Activated CD8-positive, alpha-beta memory T cell treated with anti-CD3 and anti-CD28 coated beads for 24 hours (primary cell): ENCODE measurements around the gene PDZD7.
"Not testable (repeated sequence)": the region's sequence is repeated elsewhere in the genome, so short reads cannot be mapped to it uniquely, and the experiment has no call there.

Source experiments
- DNase-seq: peaks from one replicate; pipeline ENCODE4 v3.0.0-alpha.2; 2020

The PDZD7 gene

DNA sequence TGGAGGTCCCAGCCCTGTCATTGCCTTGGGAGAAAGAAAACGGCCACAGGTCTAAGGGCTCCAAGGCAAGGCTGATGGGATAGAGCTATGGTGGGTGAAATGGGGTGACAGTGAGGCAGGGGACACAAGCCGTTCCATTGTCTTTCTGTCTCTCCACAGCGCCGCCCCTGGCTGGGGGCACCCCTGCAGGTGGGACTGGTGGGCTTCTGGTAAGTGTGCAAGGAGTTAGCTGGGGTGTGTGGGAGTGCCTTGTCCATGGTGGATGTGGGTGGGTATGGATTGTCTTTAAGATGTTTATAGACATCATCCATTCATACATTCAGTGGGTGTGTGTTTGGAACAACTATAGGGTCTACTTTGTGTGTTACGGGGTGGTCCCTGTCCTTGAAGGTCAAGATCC is 7.6 kb upstream of the PDZD7 start:
- DNase-seq, result no peak

DNA sequence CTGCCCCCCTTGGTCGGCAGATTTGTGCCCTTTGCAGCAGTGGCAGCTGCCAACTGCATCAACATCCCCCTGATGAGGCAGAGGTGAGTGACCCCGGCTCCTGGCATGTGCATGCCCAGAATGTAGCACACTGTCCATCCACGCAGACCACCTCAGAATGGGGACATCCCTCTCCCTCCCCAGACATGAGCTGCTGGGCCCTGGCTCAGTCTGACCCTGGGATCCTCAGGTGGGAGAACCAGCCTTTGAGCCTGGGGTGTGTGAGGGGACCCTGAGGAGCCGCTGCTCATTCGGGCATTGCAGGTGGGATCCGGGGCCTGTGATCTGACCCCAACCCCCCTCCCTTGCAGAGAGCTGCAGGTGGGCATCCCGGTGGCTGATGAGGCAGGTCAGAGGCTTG is 5.8 kb upstream of the PDZD7 start:
- no peak for DNase-seq

DNA sequence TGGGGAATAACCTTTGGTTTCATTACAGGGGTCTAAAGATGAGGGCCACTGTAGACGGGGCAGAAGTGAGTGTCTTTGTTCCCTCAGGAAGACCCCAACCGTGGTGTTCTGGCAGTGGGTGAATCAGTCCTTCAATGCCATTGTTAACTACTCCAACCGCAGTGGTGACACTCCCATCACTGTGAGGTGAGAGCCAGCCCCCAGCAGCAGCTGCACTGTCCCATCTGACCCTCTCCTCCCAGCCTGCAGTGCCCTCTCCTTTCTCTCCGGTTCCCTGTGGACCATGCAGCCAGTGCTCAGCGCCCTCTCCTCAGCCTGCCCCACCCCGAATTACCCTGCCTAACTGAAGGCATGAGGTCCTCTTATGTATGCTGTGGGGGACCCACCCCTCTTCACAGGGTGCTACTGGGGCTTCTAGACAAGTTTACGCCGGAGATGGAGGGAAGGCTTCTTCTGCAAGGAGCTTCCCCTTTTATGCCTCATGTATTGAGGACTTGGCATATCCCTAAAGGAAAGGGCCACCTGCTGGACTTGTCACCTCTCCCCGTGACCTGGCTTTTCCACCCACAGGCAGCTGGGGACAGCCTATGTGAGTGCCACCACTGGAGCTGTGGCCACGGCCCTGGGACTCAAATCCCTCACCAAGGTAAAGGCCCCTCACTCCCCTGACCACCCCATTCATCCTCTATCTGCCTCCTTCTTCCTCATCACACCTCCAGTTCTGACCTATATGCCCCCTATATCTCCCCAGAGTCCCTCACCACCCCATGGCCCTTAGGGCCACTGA is 5.2 kb upstream of the PDZD7 start:
- no peak for DNase-seq

DNA sequence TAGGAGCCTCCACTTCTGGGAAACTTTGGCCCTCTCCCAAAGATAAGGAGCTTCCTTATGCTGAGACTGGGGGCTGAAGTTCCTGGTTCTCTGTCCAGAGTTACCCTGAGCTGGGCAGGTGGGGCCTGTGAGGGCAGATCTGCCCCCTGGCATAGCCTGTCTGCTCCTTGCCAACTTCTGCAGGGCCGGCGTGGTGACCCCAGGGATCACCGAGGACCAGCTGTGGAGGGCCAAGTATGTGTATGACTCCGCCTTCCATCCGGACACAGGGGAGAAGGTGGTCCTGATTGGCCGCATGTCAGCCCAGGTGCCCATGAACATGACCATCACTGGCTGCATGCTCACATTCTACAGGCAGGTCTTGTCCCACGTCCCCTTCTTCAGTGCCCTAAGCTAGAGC is 4.4 kb upstream of the PDZD7 start:
- no peak for DNase-seq

DNA sequence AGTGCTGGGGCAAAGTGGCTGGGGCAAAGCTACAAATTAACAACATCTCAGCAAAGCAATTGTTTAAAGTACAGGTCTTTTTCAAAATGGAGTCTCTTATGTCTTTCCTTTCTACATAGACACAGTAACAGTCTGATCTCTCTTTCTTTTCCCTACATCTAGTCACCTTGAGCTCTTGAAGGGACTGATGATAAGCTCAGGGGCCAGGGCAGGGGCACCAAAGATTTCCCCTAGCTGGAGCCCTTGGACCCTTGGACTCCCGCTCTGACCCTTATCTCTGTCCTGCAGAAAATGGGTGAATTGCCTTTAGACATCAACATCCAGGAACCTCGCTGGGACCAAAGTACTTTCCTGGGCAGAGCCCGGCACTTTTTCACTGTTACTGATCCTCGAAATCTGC is 3.5 kb upstream of the PDZD7 start:
- not testable (repeated sequence) for DNase-seq

DNA sequence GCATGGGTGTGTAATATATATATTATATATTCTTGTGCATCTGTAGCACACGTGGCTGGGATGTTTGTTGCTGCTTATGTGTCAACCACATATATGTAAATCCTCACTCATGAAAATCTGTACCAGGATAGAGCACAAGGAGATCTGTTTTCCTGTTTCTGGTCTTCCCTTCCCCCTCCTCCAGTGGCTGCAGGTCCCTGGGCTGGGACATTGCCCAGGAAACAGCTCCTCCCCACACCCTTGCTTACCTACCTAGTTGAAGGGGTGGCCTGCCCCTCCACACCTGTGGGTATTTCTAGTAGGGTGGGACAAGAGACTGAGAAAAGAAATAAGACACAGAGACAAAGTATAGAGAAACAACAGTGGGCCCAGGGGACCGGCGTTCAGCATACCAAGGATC is 2.3 kb upstream of the PDZD7 start:
- DNase-seq, result no peak

DNA sequence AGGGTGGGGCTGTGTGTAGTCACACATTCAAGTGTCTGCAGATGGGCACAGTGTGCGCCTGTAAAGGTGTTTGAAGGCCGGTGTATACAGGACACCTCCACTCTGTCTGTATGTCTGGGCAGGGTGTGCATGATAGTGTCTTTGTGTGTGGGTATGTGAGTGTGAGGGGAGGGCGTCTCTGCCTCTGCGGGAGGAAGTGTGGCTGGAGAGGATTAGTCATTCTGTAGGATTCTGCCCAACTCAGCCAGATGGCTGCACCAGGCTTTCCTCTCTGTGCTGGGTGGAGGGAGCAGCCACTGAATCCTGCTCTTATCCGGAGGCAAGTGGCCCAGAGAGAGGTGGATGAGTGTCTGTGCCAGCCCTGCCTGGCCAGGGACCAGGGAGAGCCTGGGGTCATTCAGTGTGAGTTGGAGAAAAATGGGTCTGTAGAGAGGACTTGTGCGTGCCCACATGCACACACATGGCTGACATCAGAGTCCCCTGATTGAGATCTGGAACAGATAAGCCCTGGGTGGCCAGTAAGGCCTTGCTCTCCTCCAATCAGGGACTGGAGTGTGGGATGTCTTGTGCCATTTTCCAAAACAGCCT is 1.8 kb upstream of the PDZD7 start:
- peak; percentile 85 for DNase-seq

DNA sequence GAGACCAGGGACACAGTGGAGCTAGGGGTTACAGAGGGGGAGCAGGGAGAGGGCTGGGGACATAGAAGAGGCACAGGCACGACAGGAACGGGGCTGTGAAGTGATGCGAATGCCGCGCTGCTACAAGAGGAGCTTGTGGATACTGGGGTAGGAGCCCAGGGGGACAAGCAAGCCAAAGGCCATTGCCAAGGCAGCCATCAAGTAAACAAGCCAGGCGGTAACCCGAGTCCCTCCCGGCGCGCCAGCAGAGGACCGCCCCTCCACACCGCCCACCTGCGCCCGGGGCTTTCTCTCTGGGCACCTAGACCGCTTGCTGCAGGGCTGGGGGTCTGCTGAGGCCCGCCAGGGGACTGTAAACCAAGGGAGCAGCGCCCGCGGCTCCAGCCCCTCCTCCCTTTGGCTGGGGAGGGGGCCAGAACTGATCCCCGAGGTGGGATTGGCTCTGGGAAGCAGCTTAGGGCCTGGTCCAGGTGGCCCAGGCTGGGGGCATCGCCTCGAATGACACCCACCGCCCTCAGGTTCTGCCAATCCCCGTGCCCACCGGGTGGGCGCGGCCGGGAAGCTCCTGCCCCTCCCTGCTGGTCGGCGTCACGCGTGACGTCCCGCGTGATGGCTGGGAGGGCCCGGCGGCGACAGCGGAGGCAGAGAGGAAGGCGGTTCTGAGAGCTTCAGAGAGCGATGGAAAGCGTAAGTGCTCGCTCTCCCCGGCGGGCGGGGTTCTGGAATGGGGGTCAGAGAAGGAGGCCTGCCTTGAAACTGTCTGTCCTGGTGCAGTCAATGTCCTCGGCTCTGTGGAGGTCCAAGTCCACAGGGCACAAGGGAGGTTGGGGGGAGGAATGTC is 1.1 kb upstream of the PDZD7 start:
- DNase-seq, result peak; percentile 82

DNA sequence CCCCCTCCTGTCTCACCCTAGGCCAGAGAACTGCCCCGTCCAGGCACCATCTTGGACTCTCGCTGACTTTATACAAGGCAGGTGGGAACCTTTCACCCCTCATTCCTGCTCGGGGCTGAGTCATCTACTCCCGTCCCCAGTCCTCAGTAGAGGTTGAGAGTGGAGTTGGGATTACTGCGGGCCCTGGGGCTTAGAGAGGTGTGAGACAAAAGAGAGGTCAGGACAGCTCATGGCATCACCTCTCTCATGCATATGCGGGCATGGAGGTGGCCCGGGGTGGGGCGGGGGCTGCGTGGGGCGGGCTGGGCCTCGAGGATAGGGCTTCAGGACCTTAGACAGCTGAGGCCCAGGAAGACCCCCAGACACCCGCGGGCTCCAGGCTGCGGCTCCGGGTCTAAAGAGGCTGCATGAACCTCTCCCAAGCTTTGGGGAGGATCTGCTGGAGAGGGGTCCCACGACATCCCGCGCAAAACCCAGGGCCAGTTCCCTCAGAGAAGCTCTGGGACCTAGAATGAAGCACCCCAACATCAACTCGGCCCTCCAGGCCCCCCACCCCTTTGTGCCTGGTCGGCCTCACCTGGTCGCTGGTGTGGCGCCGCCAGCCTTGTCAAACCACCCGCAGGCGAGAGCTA is 317 bp downstream of the PDZD7 start:
- DNase-seq, result no peak

DNA sequence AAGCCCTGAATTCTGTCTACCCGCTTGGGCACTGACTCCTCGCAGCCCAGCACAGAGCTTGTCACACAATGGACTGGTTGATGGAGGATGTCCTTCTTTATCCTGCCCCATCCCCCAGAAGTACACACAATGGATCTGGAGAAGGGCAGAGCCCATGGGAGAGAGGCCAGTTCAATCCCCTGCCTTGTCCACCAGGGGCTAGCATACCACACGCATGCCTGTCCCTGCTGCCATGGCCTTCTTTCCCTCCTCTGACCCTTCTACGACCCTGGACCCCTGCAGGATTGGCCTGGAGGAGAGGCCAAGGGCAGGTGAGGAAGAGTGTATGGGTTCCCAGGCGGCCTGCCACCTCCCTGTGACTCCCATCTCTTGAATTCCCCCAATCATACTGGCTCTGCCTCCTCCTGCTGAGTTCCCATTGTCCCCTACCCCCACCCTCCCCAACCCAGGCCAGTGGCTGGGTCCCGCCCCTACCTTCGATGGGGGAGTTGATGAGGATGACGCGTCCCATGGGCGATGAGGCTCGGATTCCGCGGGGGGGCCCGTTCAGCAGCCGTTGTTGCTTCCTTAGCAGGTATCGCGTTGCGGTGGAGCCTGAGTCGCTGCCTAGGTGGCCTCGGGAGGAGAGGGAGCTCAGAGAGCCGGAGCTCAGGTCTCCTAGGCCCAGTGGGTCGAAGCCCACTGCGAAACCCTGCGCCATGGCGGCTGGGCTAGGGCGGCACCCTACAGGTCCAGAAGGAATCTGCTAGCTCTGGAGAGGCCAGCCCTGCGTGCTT is 1.2 kb downstream of the PDZD7 start:
- no peak for DNase-seq

DNA sequence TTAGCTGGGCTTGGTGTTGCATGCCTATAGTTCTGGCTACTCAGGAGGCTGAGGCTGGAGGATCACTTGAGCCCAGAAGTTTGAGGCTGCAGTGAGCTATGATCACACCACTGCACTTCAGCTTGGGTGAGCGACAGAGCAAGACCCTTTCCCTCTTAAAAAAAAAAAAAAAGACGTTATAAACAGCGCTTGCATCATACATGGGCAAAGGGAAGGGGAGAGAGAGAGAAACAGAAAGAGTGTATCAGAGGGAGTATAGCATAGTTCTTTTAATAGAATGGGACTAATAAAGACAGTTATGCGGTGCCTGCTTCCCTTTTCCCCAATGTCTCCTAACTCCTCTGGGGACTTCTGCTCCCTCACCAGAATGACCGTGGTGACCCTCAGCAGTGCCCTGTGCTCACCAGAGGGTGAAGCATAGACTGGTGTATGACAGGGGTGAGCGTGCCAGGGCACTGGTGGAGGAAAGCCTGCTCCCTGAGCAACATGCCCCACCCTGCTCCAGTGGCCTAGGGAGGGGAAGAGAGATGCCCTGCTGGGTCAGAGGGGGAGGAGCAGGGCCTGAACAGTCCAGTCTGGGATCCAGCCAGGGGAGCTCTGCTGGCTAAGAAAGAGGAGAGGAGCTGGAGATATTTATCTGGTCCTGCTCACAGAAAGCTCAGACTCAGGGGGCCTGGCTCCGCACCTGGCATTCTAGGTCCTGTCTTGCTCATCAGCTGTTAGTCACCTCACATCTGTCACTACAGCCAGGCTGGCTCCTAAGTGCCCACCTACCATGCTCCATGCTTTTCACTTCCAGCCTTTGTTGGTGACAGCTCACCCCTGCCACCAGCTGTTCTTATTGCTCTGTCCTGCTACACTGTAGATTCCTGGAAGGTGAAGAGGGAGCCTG is 2.2 kb downstream of the PDZD7 start:
- no peak for DNase-seq

DNA sequence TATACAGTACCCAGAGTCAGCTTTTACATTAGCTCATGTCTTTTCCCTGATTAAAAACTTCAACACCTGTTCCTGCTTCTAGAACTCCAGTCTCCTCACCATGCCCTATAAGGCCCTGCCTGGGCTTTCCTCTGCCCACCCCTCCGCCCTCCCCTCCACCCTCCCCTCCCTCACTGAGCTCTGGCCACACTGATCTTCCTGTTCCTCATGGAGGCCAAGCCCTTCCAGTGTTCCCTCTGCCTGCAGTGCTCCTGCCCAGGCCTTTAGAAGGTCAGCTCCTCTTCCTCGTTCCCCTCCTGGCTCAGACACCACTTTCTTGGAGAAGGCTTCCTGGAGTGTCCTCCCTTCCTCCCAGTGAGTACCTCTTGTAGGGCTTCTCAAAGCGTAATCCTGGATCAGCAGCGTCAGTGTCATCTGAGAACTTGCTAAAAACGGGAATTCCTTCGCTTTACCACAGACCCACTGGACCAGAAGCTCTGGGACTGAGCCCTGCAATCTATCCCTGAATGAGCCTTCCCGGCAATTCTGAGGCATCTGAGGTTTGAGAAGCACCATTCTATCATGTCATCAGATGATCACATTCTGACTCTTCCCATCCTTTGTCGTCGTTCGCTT is 3.7 kb downstream of the PDZD7 start:
- DNase-seq, result no peak

DNA sequence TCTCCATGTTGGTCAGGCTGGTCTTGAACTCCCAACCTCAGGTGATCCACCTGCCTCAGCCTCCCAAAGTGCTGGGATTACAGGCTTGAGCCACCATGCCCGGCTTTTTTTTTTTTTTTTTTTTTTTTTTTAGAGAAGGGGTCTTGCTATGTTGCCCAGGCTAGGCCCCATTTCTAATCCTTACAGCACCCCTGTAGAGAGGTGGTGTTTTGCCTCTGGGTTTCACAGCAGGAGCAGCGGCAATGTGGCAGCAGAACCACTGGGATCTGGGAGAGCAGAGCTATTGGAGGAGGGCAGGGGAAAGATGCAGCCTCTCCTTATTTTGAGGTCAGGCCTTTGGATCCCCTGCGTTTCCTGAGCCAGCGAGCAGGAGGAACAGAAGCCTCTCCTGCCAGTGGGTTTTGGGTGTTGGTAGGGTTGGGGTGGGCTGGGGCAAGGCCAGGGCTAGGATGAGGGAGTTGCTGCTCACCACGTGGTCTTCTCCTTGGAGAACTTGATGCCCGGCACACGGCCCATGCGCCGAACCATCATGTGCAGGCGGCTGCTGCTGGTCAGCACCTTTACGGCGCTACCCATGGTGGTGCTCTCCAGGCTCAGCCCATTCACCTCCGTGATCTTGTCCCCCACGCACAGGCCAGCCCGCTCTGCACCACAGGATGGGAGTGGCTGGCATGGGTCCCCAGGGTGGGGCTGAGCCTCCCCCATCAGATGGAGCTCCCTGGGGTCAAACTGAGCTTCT is 7.8 kb downstream of the PDZD7 start:
- DNase-seq, result no peak

DNA sequence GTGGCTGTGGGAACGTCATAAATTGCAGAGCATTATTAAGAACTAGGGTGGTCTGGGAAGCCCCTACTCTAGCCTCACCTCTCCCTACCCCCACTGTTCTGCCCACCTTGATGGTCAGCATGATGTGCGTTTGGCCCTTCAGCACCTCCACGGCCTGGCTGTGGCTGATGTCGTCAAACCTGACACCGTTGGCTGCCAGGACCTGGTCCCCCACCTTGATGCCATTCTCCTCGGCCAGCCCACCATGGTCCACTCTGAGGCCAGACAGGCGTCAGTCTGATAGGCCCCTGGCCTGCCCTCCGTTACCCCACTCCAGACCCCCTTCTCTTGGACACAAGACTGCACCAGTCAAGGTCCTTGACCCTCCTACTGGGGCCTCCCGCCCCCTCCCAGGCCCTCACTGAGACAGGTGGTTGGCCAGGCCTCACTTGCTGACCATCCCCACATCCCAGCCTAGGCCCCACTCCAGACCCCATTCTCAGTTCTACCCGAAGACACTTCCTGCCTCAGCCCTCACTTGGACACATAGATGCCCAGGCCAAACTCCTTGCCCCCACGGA is 9.2 kb downstream of the PDZD7 start:
- DNase-seq, result no peak

DNA sequence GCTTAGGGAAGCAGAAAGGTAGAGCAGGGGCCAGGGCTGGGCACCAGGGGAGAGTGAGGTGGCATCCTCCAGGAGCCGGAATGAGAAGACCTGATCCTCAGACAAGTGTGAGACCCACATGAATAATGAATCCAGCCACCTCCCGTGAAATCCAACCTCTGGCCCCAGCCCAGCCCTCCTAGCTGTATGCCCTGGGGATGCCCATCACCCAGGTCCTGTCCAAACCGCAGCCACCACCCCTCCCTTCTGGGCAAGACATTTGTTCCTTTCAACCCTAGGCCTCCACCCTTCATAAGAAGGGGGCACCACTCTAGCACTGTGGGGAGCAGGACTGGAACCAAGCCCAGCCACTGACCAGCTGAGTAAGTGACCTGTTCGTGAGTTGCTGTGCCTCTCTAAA is 9.7 kb downstream of the PDZD7 start:
- no peak for DNase-seq

DNA sequence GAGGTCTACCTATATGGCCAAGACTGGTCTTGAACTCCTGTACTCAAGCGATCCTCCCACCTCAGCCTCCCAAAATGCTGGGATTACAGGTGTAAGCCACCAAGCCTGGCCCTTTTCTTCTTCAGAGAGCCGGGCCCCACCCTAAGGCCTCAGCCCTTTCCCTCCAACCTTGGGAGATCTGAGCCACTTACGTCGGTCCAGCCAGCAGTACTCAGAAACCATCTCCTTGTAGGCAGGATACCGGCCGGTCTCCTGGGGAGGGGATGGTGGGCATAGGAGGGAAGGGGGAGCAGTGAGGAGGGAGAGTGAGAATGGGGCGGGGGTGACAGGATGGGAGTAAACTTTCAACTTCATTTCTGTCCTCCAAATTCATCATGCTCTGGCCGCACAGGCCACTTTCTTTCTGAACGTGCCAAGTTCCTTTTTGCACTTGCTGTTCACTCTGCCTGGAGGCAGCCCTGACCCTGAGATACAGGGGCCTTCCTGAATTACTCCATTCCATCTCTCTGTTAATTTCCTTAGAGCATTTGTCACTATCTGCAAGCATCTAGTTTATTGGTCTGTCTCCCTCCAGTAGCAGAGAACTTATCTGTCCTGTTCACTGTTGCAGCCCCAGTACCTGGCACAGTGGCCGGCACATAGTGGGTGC is 10.4 kb downstream of the PDZD7 start:
- no peak for DNase-seq

DNA sequence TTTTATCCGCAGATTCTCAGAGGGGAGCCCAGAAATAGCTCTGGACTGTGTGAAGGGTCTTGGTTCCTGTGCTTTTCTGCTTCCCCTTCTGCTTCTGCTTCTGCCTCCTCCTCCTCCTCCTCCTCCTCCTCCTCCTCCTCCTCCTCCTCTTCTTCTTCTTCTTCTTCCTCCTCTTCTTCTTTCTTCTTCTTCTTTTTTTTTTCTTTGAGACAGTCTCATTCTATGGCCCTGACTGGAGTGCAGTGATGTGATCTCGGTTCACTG is 11.6 kb downstream of the PDZD7 start:
- DNase-seq, result no peak

DNA sequence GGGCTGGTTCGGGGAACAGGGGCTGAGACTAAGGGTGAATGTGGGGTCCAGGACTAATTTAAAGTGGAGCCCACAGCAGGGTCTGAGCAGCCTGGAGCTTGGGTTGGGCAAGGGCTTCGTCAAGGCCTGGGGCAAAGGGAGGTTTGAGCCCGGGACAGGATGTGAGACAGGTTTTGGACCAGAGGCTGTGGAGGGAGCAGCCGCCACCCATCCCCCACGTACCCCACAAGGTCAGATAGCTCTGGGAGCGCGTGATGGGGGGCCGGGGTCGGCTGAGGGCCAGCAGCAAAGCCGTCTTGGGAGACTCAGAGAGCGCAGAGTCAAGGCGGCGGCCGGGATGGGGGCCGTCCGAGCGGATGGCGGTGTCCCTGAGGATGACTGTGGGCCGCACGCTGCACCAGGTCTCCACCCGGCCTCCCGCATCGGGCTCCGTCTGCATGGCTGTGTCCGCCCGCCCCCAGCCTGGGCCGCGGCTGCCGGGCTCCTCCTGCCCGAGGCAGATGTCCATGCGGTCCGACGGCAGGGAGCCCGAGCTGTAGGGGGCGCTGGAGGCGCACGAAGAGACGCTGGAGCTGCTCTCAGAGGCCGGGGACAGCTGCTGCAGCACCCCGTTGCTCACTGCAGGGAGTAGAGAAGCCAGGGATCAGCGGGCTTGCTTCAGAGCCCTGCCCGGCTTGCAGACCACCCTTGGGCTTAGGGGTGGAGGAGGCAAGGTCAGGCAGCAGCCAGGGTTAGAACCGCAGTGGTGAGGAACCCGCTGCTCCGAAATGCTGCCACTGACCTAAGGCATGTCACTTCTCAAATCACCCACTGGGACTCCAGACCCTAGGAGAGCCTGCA is 12.1 kb downstream of the PDZD7 start:
- DNase-seq, result peak; percentile 89

DNA sequence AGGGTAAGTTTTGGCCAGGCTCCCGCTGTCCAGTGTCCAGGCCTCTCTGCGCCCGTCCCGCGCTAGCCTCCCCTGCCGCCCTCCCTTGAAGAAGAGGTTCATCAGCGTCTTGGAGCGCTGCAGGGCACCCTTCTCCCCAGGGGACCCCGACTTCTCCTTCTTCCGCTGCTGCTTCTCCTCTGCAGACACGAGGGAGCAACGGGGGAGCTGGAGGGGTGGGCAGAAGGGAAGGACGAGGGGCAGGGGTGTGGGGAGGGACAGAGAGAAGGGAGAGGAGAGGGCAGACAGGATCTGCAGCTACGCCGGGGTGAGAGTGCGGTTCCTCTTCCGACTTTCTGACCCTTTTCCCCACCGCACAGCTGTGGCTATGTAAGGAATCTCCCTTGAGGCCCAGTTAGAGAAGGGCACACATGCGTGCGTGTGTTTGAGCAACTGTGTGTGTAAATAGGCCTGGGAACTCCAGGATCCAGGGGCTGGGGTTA is 12.8 kb downstream of the PDZD7 start:
- DNase-seq, result no peak
